ENCODE data around the gene CCNC.

Gene CCNC

DNA sequence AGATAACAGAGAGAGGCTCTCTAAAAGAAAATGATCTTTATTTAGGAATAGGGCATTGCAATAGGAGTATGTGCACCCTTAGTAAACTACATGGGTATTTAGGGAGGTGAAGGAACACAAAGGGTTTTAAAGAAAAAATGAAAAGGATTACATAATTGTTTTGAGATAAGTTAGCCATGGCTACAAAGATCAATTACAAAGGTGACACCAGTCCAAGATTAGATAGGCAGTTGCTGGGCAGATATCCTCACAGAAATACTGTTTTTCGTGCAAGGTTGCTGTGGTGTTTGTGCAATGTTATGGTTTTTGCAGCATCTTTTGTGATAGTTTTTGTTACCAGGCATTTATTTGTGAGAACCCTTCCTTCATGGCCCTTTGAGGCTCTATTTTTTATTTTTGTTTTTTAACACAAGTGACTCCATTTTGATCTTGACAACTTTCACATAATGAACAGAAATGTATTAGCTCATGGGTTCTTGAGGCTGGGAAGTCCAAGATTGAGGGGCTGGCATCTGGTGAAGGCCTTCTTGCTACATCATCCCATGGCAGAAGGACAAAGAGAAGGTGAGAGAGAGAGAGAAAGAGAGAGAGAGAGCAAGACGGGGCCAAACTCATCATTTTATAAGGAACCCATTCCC lies 5.6 kb upstream of the CCNC start:
- in situ Hi-C loops (cut with MboI; ENCODE audit: low pct_unique_long_range_greater_than_20kb, low sequenced_read_pairs, unreplicated experiment): no loop called here
- DNase-seq (ENCODE audit: low spot score): no peak
- TF ChIP-seq, protein P1, sequence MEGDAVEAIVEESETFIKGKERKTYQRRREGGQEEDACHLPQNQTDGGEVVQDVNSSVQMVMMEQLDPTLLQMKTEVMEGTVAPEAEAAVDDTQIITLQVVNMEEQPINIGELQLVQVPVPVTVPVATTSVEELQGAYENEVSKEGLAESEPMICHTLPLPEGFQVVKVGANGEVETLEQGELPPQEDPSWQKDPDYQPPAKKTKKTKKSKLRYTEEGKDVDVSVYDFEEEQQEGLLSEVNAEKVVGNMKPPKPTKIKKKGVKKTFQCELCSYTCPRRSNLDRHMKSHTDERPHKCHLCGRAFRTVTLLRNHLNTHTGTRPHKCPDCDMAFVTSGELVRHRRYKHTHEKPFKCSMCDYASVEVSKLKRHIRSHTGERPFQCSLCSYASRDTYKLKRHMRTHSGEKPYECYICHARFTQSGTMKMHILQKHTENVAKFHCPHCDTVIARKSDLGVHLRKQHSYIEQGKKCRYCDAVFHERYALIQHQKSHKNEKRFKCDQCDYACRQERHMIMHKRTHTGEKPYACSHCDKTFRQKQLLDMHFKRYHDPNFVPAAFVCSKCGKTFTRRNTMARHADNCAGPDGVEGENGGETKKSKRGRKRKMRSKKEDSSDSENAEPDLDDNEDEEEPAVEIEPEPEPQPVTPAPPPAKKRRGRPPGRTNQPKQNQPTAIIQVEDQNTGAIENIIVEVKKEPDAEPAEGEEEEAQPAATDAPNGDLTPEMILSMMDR (IDR thresholded peaks at IDR 0.05; ENCODE audit: extremely low read depth, insufficient read depth, missing control alignments): no peak

DNA sequence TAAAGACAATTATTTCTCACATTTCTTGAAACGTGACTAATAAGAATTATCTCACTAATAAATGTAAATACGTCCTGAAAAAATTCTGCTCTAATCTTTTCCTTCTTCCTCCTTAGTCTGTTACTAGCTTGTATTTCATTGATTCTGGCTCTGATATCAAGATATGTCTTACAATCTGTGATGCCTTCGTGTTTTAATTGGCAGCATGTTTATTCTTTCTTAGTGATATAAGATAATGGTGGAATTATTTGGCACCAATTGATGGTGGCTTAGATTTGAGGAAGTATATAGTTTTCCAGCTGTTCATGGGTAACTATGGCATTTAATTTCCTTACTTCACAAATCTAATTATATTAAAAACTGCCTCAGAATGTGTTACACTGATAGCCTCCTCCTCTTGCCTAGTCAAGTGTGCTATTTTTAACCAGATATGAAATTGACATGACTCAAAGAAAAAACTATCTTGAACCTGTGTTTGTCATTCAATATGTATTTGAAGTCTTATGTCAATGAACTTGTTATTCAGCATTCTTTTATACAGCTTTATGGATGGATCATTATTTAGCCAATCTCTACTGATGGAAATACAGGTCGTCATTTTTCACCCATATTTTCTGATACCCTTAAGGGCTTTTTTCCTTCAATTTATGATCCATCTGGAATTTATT lies 5.3 kb downstream of the CCNC start:
- TF ChIP-seq, protein P1 (IDR thresholded peaks at IDR 0.05; ENCODE audit: extremely low read depth, insufficient read depth, missing control alignments): no peak
- DNase-seq (ENCODE audit: low spot score): no peak
- in situ Hi-C loops (cut with MboI; ENCODE audit: low pct_unique_long_range_greater_than_20kb, low sequenced_read_pairs, unreplicated experiment): no loop called here

DNA sequence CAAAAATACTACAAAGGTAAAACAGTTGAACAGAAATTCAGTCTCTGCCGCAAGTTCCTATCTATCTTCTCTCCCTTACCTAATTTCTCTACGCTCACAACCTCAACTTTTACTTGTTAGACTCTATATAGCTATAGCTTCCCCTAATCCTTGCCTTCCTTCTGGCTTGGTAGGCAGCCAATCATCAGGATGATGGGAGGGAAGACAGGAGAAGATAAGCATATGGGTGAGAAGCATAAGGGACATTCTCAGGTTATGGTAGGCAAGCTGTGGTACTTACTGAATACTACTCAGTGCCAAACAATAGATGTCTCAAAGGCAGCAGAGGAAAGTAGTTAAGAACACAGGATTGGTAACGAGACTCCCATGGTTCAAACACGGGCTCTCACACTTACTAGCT lies 7.8 kb downstream of the CCNC start:
- in situ Hi-C loops (cut with MboI; ENCODE audit: low pct_unique_long_range_greater_than_20kb, low sequenced_read_pairs, unreplicated experiment): no loop called here
- TF ChIP-seq, protein P1 (IDR thresholded peaks at IDR 0.05; ENCODE audit: extremely low read depth, insufficient read depth, missing control alignments): no peak

GRCh38 chr6:99559057-99559456 lies 9.4 kb downstream of the CCNC start:
- no peak for DNase-seq (ENCODE audit: low spot score)
- TF ChIP-seq, protein P1 (IDR thresholded peaks at IDR 0.05; ENCODE audit: extremely low read depth, insufficient read depth, missing control alignments): no peak
- in situ Hi-C loops (cut with MboI; ENCODE audit: low pct_unique_long_range_greater_than_20kb, low sequenced_read_pairs, unreplicated experiment): no loop called here

More for the DNA sequence above, 7.8 kb downstream of the CCNC start:
- DNase-seq (ENCODE audit: low spot score): no peak

GRCh38 chr6:99553888-99554287 lies 14.6 kb downstream of the CCNC start:
- DNase-seq (ENCODE audit: low spot score): no peak
- in situ Hi-C loops (cut with MboI; ENCODE audit: low pct_unique_long_range_greater_than_20kb, low sequenced_read_pairs, unreplicated experiment): no loop called here
- TF ChIP-seq, protein P1 (IDR thresholded peaks at IDR 0.05; ENCODE audit: extremely low read depth, insufficient read depth, missing control alignments): no peak

DNA sequence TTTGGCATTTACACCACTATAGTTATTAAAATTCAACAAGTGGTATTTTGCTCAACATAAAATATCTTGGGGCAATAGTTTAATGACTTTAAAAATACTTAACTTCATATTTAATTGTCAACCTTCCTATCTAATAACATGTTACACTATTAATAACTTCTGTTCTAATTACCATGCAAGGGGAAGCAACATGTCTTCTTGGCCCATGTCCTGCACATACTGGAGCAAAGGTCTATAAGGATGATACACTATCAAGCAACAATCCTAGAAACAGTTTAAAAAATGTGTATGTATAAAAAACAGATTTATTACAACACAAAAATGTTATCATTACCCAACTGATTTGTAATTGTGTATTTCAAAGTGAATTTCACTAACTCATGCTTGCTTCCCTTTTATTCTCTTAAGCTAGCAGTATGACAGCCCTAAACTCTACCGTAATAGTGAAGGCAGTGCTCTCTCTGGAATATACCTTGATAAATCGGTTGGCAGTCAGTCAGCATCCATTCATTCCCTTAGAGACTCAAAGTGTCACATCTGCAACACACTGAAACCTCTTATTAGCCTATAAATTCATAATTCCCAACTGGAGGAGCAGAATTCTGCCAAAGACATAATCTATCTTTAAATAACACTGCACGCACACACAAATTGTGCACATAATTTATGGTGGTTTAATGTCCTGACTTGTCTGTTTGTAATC lies 18.3 kb downstream of the CCNC start:
- DNase-seq (ENCODE audit: low spot score): no peak
- in situ Hi-C loops (cut with MboI; ENCODE audit: low pct_unique_long_range_greater_than_20kb, low sequenced_read_pairs, unreplicated experiment): no loop called here
- TF ChIP-seq, protein P1 (IDR thresholded peaks at IDR 0.05; ENCODE audit: extremely low read depth, insufficient read depth, missing control alignments): no peak

Measured in GM13977 (cell line).